HepG2 (cell line): ENCODE measurements around the gene IMMT.

ENCODE experiments used
- ATF6 ChIP-seq: sonication (generic); formaldehyde crosslinking; conservative IDR thresholded peaks from 2 replicates; pipeline ENCODE4 v1.4.0; 2020; ENCODE audit warnings: missing genetic modification reagents
- CC2D1A ChIP-seq: sonication (generic); formaldehyde crosslinking; IDR thresholded peaks from 2 replicates; pipeline ENCODE4 v1.8.1; 2023; ENCODE audit warnings: mild to moderate bottlenecking, missing genetic modification reagents
- CTCF ChIP-seq: sonication (generic); formaldehyde crosslinking; IDR thresholded peaks from 2 replicates; pipeline ENCODE4 v1.5.0; 2020; ENCODE audit warnings: mild to moderate bottlenecking, missing genetic modification reagents, moderate library complexity
- MAX ChIP-seq: IDR thresholded peaks from 2 replicates; pipeline ENCODE4 v1.6.1; 2012; ENCODE audit warnings: inconsistent platforms
- NR2C2 ChIP-seq: sonication (generic); formaldehyde crosslinking; IDR thresholded peaks from 2 replicates; pipeline ENCODE4 v1.4.0; 2020; ENCODE audit warnings: missing genetic modification reagents, mild to moderate bottlenecking, moderate library complexity, borderline replicate concordance
- ZBTB20 ChIP-seq: sonication (generic); formaldehyde crosslinking; IDR thresholded peaks from 2 replicates; pipeline ENCODE4 v1.8.1; 2023; ENCODE audit warnings: missing genetic modification reagents, low read depth, mild to moderate bottlenecking, borderline replicate concordance
- ZNF263 ChIP-seq: sonication (generic); formaldehyde crosslinking; IDR thresholded peaks from 2 replicates; pipeline ENCODE4 v1.4.0; 2020; ENCODE audit warnings: missing genetic modification reagents
- ZNF792 ChIP-seq: IDR thresholded peaks from 2 replicates; pipeline ENCODE4 v1.6.1; 2016

- TF ChIP-seq CC2D1A (CRISPR knock-in tag) = no peak
- TF ChIP-seq ZBTB20 = no peak
- TF ChIP-seq CTCF (CRISPR knock-in tag) = no peak
- TF ChIP-seq MAX = no peak
- no peak for TF ChIP-seq ZNF792 (CRISPR knock-in tag)
- TF ChIP-seq ZNF263 = no peak
- no peak for TF ChIP-seq ATF6
- TF ChIP-seq NR2C2 (CRISPR knock-in tag) = no peak
These were observed 8.8 kb downstream of the IMMT start for GRCh38 chr2:86186431-86186830.
